NOMO-1 (cell line): ENCODE measurements around the gene MRGPRD.

Source experiments
- DNase-seq, 2 experiments: peaks; one replicate each; lab custom pipeline; 2025; ENCODE audit not compliant: unreplicated experiment in 2 of 2; lab: John Stamatoyannopoulos, UW

MRGPRD gene

GRCh38 chr11:68933605-68934320, 47.0 kb downstream of the MRGPRD start:
- DNase-seq: no peak

DNA sequence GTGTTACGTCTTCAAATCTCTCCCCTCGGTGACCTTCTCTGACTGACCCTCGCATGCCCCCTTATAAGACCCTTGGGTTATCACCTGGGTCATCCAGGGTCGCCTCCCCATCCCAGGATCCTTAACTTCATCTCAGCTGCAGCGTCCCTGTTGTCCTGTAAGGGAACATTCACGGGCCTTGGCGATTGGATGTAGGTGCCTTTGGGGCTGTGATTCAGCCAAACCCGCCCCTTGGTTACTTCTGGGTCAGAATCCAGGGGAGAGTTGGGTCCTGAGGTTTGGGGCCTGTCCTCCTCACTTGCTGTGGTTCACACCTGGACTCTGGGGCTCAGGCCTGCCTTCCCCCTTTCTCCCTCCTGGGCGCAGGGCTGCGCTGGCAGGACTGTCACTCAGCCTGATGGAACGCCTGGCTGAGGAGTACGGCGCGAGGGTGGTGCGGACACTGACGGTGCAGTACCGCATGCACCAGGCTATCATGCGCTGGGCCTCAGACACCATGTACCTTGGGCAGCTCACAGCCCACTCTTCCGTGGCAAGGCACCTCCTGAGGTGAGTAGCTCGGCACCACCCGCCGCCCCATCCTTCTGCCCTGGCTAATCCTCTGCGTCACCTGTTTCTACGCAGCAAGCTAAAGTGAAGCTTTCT, 47.7 kb downstream of the MRGPRD start:
- no peak for DNase-seq

GRCh38 chr11:68932358-68932757, 48.4 kb downstream of the MRGPRD start:
- DNase-seq: no peak

- no peak for DNase-seq
These were observed 48.9 kb downstream of the MRGPRD start for GRCh38 chr11:68931911-68932310.

- DNase-seq: no peak
These were observed 49.6 kb downstream of the MRGPRD start for GRCh38 chr11:68930991-68931855.
